ENCODE data around the gene NDN.

NDN gene

GRCh38 chr15:23647421-23648370 lies 39.4 kb downstream of the NDN start, which contains the start of gene MAGEL2:
MAGEL2 (minus strand) TSS chr15:23647867; CDS start chr15:23647742, 125 bp downstream.
- H3K4me3 ChIP-seq (ENCODE audit: low read depth, low read length): no peak within 1 kb of the TSS
- no peak for DNase-seq (ENCODE audit: low read depth)
- no peak for TF ChIP-seq CTCF (IDR thresholded peaks at IDR 0.05; ENCODE audit: low read depth, low read length, missing control alignments)

- no peak for TF ChIP-seq CTCF (IDR thresholded peaks at IDR 0.05; ENCODE audit: low read depth, low read length, missing control alignments)
- H3K4me3 ChIP-seq (ENCODE audit: low read depth, low read length): no peak overlapping the region
- DNase-seq (ENCODE audit: low read depth): no peak
Measured at GRCh38 chr15:23647001-23647295, 40.2 kb downstream of the NDN start.

DNA sequence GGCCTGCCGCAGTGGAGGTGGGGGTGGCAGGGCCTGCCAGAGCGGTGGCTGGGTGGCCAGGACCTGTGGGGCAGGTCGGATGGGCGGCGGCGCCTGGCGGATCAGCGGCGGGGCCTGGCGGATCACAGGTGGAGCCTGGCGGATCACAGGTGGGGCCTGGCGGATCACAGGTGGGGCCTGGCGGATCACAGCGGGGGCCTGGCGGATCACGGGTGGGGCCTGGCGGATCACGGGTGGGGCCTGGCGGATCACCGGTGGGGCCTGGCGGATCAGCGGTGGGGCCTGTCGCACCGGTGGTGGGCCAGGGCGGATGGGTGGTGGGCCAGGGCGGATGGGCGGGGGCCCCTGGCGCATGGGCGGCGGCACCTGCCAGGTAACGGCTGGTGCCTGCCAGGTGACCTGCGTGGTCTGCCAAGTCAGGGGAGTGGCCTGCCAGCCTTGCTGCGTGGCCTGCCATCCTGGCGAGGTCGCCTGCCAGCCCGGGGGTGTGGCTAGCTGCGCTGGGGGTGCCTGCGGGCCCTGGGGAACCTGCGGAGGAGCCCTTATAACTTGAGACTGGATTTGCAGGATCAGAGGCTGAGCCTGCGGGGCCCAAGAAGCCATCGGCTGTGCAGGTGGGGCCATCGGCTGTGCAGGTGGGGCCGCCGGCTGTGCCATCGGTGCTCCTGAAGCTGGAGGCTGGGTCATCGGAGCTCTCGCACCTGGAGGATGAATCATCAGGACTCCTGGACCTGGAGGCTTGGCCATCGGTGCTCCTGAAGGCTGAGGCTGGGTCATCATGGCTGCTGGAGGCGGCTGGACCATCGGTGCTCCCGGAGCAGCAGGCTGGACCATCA lies 40.7 kb downstream of the NDN start:
- no peak for DNase-seq (ENCODE audit: low read depth)
- no peak overlapping the region for H3K4me3 ChIP-seq (ENCODE audit: low read depth, low read length)

DNA sequence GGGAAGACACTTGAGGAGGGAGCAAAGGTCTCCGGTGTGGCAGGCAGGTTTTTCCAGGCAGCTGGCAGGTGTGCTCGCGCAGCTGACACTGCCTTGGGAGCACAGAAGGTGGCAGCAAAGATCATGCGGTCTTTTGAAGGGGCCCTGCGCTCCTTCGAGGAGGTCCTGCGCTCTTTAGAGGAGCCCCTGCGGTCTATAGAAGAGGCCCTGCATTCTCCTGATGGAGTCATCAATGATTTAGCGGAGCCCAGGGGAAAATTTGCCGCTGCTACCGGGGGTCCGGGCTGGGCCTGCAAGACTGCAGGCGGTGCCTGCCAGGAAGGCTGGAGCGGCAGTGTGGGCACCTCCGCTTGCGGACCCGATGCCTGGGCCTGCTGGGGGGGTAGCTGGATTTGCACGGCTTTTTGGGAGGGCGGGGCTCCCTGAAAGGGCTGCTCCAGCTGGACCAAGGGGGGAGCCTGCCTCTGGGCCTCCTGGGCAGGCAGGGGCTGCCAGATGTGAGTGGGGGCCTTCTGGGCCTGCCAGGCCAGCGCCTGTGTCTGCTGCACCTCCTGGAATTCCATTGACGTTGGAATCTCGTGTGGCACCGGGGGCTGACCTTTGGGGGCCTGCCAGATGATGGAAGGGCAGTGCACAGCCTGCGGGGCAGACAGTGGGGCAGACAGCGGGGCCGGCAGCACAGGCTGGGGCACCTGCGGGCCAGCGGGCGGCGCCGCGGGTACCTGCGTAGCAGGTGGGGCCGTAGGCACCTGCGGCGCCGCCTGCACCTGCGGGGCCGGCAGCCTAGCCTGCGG lies 41.5 kb downstream of the NDN start:
- no peak overlapping the region for H3K4me3 ChIP-seq (ENCODE audit: low read depth, low read length)
- no peak for TF ChIP-seq CTCF (IDR thresholded peaks at IDR 0.05; ENCODE audit: low read depth, low read length, missing control alignments)
- DNase-seq (ENCODE audit: low read depth): no peak

More for the DNA sequence above, 40.7 kb downstream of the NDN start:
- TF ChIP-seq CTCF (IDR thresholded peaks at IDR 0.05; ENCODE audit: low read depth, low read length, missing control alignments): no peak

- no peak for DNase-seq (ENCODE audit: low read depth)
- TF ChIP-seq CTCF (IDR thresholded peaks at IDR 0.05; ENCODE audit: low read depth, low read length, missing control alignments): no peak
- no peak overlapping the region for H3K4me3 ChIP-seq (ENCODE audit: low read depth, low read length)
Measured at GRCh38 chr15:23644829-23645228, 42.3 kb downstream of the NDN start.

GRCh38 chr15:23642413-23643044 lies 44.6 kb downstream of the NDN start:
- no peak overlapping the region for H3K4me3 ChIP-seq (ENCODE audit: low read depth, low read length)
- DNase-seq (ENCODE audit: low read depth): no peak
- peak; percentile 78 for TF ChIP-seq CTCF (IDR thresholded peaks at IDR 0.05; ENCODE audit: low read depth, low read length, missing control alignments)
